MM.1S (cell line): Measurements from ENCODE around the gene SLCO4A1.

Experiments
- DNase-seq: peaks from one replicate; pipeline ENCODE4 v3.0.0-alpha.2; 2015
- H2AFZ ChIP-seq: fragments of 300-600 bp; sonication (generic); 2 replicates; pipeline ENCODE4 v1.6.0; 2016; ENCODE audit warnings: antibody characterized with exemption, low read length
- H3F3A ChIP-seq: fragments of 300-600 bp; sonication (generic); 2 replicates; pipeline ENCODE4 v1.6.1; 2016; ENCODE audit warnings: mild to moderate bottlenecking, antibody characterized with exemption, low read length, moderate library complexity, mixed read lengths; ENCODE audit not compliant: insufficient read depth
- H3K27ac ChIP-seq: fragments of 300-600 bp; sonication (generic); 2 replicates; pipeline ENCODE4 v1.5.1; 2016; ENCODE audit warnings: mild to moderate bottlenecking, low read length
- H3K27me3 ChIP-seq: fragments of 300-600 bp; sonication (generic); replicated peaks from 2 replicates; pipeline ENCODE4 v1.6.0; 2016; ENCODE audit warnings: low read length; ENCODE audit not compliant: insufficient read depth
- H3K36me3 ChIP-seq: fragments of 300-600 bp; sonication (generic); replicated peaks from 2 replicates; pipeline ENCODE4 v1.6.1; 2016; ENCODE audit warnings: mild to moderate bottlenecking, low read length, mixed read lengths; ENCODE audit not compliant: insufficient read depth
- H3K4me1 ChIP-seq: fragments of 300-600 bp; sonication (generic); 2 replicates; pipeline ENCODE4 v1.6.1; 2016; ENCODE audit warnings: low read length, mixed read lengths
- H3K4me2 ChIP-seq: fragments of 300-600 bp; sonication (generic); 2 replicates; pipeline ENCODE4 v1.6.0; 2016; ENCODE audit warnings: low read depth, low read length
- H3K4me3 ChIP-seq: fragments of 300-600 bp; sonication (generic); 2 replicates; pipeline ENCODE4 v1.5.1; 2016; ENCODE audit warnings: low read length, mixed read lengths
- H3K79me2 ChIP-seq: fragments of 300-600 bp; sonication (generic); 2 replicates; pipeline ENCODE4 v1.6.1; 2016; ENCODE audit warnings: mixed run types, low read length, mixed read lengths
- H3K9ac ChIP-seq: fragments of 300-600 bp; sonication (generic); 2 replicates; pipeline ENCODE4 v1.6.1; 2016; ENCODE audit warnings: low read length, mixed read lengths
- H3K9me2 ChIP-seq: fragments of 300-600 bp; sonication (generic); replicated peaks from 2 replicates; pipeline ENCODE4 v1.6.1; 2016; ENCODE audit warnings: mild to moderate bottlenecking, low read length, mixed read lengths; ENCODE audit not compliant: insufficient read depth
- H3K9me3 ChIP-seq: fragments of 300-600 bp; sonication (generic); replicated peaks from 2 replicates; pipeline ENCODE4 v1.6.1; 2016; ENCODE audit warnings: mild to moderate bottlenecking, low read length, mixed read lengths; ENCODE audit not compliant: insufficient read depth
- H4K20me1 ChIP-seq: fragments of 300-600 bp; sonication (generic); 2 replicates; pipeline ENCODE4 v1.6.1; 2016; ENCODE audit warnings: mild to moderate bottlenecking, low read length, moderate library complexity, mixed read lengths; ENCODE audit not compliant: insufficient read depth
- CTCF ChIP-seq: fragments of 300-600 bp; sonication (generic); IDR thresholded peaks from 2 replicates; pipeline ENCODE4 v1.5.1; 2016; ENCODE audit warnings: antibody characterized with exemption, low read length, mixed read lengths
- EZH2 ChIP-seq: fragments of 300-600 bp; sonication (generic); optimal IDR thresholded peaks from 2 replicates; pipeline ENCODE3; 2017; ENCODE audit warnings: low read depth, mild to moderate bottlenecking, antibody characterized with exemption, low read length, mixed read lengths
- EZH2phosphoT487 ChIP-seq: fragments of 300-600 bp; sonication (generic); IDR thresholded peaks from 2 replicates; pipeline ENCODE4 v1.6.1; 2018; ENCODE audit warnings: antibody characterized with exemption, low read length

SLCO4A1 gene

GRCh38 chr20:62636446-62636845 lies 5.9 kb upstream of the SLCO4A1 start:
- Histone ChIP-seq H4K20me1 (no peaks in the 10 kb centered on the region), H3K27ac (no peak overlapping the region), H3F3A (no peaks in the 10 kb centered on the region), H3K4me2 (no peak overlapping the region), H3K27me3 (peaks cover 39% of the 10 kb centered on the region), H3K4me3 (no peak overlapping the region), H3K36me3 (no peaks in the 10 kb centered on the region), H2AFZ (no peak overlapping the region), H3K9ac (no peak overlapping the region), H3K79me2 (no peaks in the 10 kb centered on the region), H3K9me3 (no peaks in the 10 kb centered on the region), H3K9me2 (no peaks in the 10 kb centered on the region), H3K4me1 (peaks cover 2% of the 10 kb centered on the region; the same call in 1 of the 2 replicates)
- no peak for DNase-seq
- TF ChIP-seq EZH2 (no peak), CTCF (no peak), EZH2phosphoT487 (no peak)

GRCh38 chr20:62637110-62637509 lies 5.2 kb upstream of the SLCO4A1 start:
- H3K9me3 ChIP-seq = no peaks in the 10 kb centered on the region
- H2AFZ ChIP-seq = no peak overlapping the region
- no peaks in the 10 kb centered on the region for H3K9me2 ChIP-seq
- no peak overlapping the region for H3K9ac ChIP-seq
- H3K4me1 ChIP-seq = peaks cover 5% of the 10 kb centered on the region; the same call in 1 of the 2 replicates
- H3F3A ChIP-seq = no peaks in the 10 kb centered on the region
- H3K4me2 ChIP-seq = no peak overlapping the region
- no peaks in the 10 kb centered on the region for H4K20me1 ChIP-seq
- no peak for DNase-seq
- H3K79me2 ChIP-seq = no peaks in the 10 kb centered on the region
- H3K4me3 ChIP-seq = no peak overlapping the region
- H3K27ac ChIP-seq = no peak overlapping the region
- peaks cover 39% of the 10 kb centered on the region for H3K27me3 ChIP-seq
- TF ChIP-seq EZH2phosphoT487 (no peak), EZH2 (no peak)
- H3K36me3 ChIP-seq = no peaks in the 10 kb centered on the region

- Histone ChIP-seq H3K27me3 (peaks cover 35% of the 10 kb centered on the region), H3K27ac (no peak overlapping the region), H3F3A (no peaks in the 10 kb centered on the region), H2AFZ (no peak overlapping the region), H3K4me1 (peaks cover 5% of the 10 kb centered on the region; the same call in 1 of the 2 replicates), H3K9ac (no peak overlapping the region), H3K9me3 (no peaks in the 10 kb centered on the region), H3K79me2 (peaks cover 1% of the 10 kb centered on the region), H3K9me2 (no peaks in the 10 kb centered on the region), H4K20me1 (no peaks in the 10 kb centered on the region), H3K4me2 (no peak overlapping the region), H3K4me3 (no peak overlapping the region), H3K36me3 (no peaks in the 10 kb centered on the region)
- TF ChIP-seq EZH2phosphoT487 (no peak), CTCF (no peak), EZH2 (no peak)
- no peak for DNase-seq
Measured at GRCh38 chr20:62637521-62638054, 4.7 kb upstream of the SLCO4A1 start.

- Histone ChIP-seq H3F3A (no peaks in the 10 kb centered on the region), H2AFZ (no peak overlapping the region), H3K4me3 (no peak overlapping the region), H3K79me2 (peaks cover 7% of the 10 kb centered on the region), H3K27me3 (peaks cover 31% of the 10 kb centered on the region), H4K20me1 (no peaks in the 10 kb centered on the region), H3K4me2 (no peak overlapping the region), H3K9me3 (no peaks in the 10 kb centered on the region), H3K9me2 (no peaks in the 10 kb centered on the region), H3K36me3 (no peaks in the 10 kb centered on the region), H3K4me1 (peaks cover 5% of the 10 kb centered on the region; the same call in 1 of the 2 replicates), H3K9ac (no peak overlapping the region), H3K27ac (no peak overlapping the region)
- DNase-seq = no peak
- TF ChIP-seq EZH2 (no peak), CTCF (no peak), EZH2phosphoT487 (no peak)
Measured at GRCh38 chr20:62638055-62638570, 4.2 kb upstream of the SLCO4A1 start.
